ENCODE measurements around the gene TP53I11.

Gene TP53I11

DNA sequence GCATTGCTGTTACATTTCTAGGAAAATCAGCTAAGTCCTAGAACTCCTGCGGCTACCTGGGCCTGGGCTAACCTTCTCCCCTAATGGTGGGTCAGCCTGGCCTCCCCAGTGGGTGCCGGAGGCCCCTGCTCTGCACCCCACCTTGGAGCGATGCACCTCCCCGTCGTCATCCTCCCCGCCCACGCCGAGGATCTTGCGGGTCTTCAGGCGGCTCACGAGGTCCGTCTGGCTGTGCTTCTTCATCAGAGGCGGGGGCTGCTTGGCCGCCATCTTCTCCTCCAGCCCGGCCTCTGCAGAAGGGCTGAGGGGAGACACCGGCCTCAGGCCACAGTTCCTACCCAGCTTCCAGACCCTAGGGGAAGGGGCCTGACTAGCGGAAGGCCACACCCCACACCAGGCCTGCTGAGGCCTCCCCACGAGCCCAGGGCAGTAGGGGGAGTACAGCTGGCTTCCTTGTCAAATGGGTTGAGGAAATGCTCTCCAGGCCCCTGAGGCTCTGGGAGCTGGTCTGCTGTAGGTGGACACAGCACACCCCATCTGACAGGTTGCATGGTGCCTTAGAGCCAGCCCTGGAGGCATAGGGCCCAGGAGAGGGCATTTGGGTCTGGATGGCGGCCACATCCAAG, 12.5 kb downstream of the TP53I11 start:
- no peak for DNase-seq

DNA sequence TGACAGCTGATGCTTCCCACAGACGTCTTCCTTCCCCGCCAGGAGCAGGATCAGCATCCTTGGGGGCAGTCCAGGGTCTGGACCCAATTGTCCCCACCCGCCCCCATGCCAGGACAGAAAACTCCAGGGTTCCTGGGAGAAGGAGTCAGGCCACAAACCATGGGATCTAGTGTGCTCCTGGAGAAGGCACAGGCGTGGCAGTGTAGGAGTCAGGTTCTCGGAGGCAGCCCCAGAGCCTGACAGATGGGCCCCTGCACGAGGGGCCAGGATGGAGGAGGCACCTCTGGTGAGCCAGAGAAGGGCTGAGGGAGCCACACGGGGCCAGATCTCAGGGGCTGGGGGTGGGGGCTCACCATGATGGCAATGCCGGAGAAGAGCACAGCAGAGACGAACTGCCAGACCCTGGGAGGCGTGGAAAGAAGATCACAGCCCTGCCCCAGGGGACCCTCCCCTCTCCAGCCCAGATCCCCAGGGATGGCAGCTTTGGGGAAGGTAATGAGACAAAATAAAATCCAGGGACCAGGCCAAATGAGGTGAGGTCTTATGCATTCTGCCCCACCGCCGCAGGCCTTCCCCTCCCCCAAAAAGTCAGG, 13.6 kb downstream of the TP53I11 start:
- no peak for DNase-seq

DNA sequence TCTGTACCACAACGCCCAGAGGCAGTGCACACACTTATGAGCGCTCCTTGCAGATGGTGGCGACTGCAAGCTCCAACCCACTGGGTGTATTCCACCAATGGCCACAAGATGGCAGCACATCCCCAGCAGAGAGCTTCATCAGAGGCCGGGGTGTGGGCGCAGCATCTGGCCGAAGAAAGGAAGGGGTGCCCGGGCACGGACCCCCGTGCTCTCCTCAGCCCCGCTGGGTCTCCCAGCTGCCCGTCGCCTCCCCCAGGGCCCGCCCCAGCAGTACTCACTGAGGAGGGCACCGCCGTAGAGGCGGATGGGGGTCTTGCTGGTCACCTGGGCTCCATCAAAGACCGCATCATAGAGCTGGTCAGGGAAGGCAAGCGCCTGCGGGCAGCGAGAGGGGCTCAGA, 14.2 kb downstream of the TP53I11 start:
- peak; percentile 93 for DNase-seq

DNA sequence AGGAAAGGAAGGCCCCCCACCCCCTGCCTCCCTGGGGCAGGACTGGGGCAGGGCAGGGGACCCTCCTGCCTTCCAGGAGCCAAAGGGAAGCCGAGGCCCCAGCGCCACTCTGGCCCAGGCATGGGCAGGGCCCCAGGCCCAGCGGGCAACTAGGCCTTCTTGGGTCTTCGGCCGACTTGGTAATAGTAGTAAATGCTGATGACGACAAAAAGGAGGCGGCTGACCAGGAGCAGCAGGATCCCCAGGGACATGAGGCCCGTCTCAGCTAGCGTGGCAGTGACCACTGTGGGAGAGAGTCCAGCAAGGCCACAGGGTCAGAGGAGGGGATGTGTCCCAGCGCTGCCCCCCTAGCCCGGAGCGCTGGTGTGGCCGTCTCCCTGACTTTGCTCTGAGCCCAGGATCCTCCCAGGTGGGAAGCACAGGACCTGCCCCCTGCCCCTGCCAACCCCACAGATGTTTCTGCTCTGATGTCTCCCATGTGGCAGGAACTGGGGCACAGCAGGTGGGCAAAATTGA, 15.9 kb downstream of the TP53I11 start:
- DNase-seq: no peak

DNA sequence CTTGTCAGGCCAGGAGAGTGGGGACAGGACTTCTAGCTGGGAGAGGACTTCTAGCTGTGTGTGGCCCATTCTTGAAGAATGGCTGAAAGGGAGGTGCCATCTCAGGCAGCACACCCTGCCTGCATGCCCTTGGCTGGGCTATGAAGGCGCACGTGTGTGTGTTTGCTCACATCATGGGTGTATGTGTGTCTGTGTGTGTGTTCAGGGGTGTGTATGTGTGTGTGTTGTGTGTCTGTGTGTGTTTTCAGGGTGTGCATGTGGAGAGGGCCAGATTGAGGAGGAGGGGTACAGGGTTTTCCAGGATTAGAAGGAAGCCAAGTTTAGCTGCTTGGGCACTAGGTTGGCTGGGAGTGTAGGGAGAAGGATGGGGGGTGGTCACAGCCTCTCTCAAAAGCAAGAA, 16.6 kb downstream of the TP53I11 start:
- DNase-seq: no peak

DNA sequence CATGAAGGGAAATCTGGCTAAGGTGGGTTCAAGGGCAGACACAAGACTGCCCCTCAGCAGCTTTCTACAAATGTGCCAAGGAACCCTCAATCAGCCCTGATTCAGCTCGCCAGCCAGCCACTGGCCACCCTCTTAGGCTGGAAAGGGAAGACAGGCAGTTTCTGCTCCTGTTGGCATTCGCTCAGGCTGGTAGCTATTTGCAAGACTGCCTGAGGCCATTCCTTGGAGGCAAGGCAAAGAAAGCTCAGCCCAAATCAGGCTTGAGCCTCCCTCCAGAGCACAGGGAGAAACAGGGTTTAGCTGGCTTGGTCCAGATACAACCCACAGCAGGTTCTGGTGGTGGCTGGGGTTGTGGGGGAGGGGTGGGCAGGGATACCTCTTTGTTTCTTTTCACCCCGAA, 19.2 kb downstream of the TP53I11 start:
- DNase-seq: no peak

DNA sequence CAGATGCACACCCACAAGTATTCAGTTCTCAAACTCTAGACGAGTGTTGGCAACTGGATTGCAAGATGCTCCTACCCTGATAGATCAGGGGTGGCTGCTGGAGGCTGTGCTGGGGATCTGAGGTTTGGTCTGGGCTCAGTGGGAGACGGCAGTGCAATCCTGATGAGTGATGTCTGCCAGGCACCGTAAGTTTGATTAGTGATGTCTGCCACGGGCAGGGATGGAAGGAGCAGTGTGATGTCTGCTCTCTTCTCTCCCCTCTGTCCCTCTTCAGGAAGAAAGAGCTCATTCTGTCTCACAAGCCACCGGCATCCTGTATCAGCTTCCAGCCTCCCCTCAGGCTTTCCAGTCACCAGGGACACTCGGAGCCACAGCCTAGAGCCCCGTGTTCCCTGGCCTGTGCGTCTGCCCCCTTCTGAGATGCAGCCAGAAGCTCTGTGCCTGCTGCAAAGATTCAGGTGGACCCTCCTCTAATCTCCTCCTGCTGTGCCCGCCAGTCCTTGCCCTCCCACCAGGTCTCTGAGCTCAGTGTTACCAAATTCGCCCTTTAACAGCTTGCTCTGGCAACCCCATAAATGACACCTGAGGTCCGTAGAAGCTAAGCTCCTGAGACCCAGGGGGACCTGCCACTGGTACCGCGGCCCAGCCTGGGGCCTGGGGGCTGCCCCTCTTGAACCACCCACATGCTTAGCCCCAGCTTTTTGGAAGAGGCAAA, 19.9 kb downstream of the TP53I11 start:
- DNase-seq: no peak

DNA sequence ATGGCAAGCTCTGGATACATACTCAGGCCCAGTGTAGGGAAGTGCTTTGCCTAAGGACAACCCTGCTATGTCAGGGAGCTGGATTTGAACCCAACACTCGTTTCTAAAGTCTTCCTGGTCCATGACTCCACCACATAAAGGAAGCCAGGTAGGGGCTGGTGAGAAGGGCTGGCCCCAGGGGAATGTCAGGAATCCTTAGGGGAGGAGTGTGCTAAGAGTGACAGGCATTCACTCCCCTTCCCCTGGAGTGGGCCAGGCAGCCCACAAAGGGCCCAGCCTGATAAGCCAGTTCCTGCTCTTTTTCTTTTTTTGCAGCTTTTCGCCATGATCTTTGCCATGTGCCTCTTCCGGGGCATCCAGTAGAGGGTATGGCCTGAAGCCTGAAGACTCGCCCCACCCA, 21.9 kb downstream of the TP53I11 start:
- no peak for DNase-seq

DNA sequence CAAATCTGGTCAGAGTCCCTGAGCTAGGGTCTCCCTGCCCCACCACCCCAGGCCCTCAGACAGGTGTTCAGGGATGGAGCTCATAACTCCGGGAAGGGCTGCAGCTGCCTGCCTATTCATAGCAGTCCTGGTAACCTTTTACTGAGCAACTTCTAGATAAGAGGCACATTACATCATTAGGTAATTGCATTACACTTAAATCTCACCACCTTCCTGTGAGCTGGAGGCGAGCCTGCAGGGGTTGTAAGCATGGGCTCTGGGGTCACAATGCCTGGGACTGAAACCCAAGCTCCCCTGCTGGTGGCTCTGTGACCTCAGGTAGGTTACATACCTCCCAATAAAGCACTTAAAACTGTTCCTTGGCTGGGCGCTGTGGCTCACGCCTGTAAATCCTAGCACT, 22.5 kb downstream of the TP53I11 start:
- no peak for DNase-seq

DNA sequence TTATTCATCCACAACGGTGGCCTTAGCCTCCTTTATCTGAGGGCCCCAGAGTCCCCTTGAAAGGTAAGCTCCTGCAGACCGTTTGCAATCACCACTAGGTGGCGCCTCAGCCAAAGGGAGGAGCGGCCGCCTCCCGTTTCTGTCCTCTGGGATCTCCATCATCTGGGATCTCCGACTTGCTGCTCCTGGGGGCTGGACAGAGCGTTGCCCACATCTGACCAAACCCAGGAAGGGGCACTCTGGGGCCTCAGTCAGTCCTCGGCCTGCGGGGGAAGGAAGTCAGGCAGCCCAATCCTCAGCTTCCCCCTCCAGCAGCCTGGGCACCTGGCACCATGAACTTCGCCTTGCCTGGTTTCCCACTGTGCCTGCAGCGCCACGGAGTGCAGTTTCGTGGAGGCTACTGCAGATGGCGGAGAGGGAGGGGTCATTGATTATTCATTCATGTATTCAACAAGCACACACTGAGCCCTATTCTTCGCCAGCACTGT, 23.5 kb downstream of the TP53I11 start:
- DNase-seq: peak; percentile 83

DNA sequence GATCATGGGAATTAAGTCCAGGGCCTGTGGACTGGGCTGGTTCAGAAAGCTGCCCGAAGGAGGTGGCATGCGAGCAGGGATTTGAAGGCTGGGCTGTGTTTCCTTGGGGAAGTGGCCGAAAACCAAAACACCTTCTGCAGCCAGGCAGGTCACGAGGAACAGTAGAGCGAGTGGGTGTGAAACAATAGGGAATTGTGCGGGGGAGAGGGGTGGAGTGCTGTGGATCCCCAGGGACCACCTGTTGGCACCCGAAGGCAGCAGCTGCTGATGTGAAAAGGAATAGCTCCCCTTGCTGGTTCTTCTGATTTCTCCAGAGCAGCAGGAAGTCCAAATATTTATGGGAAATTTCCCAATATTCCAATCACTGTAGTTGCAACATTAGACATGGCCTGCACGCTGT, 24.6 kb downstream of the TP53I11 start:
- DNase-seq: no peak

DNA sequence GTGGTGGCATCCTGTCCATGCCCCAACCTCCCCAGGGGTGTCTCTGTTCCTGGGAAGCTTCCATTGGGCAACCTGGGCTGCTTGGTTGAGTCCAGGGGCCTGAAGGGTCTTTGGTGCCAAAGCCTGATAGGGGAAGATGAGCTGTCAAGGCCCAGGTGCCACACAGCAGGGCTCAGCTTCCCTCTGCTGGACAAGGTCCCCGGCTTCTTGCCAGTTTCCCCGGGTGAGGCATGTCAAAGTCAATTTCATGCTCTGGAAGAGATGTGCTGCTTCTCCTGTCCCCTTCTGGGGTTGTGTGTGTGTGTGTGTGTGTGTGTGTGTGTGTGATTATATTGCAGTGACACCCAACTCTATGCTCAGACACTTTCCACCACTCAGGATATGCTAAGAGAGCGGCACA, 26.9 kb downstream of the TP53I11 start:
- DNase-seq: peak; percentile 44

DNA sequence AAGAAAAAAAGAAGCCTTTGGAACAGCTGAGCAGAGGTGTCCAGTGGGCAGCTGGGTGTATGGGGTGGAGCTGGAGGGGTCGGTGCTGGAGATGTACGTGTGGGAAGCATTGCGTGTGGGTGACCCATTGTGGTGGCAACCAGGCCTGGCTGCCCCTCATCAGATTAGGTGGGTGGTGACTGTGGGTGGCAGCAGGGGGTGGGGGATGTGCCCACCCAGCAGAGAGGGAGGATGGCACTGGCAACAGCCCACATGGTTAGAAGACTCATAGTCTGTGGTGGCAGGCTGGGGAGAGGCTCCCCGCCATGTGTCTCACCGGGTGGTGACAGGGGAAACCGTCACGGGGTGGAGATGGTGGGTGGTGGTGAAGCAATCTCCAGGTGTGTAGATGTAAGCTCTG, 27.6 kb downstream of the TP53I11 start:
- no peak for DNase-seq

DNA sequence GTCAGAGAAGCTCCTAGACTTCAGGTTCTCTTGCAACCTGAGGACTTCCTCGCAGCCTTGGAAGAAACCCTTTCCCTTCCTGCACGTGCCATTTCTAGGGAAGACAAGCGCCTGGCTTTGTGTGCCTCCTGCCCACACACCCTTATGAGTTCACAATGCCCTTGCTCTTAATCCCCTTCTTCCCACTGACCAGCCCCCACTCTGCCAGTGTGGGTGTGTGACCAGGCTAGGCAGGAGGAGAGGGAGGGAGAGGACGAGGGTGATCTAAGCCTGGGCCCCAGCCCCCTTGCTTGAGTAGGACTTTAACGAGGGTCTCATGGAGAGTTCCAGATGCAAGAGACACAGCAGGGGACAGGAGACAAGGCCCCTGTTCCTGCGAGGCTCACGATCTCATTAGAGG, 30.2 kb downstream of the TP53I11 start:
- peak; percentile 53 for DNase-seq

DNA sequence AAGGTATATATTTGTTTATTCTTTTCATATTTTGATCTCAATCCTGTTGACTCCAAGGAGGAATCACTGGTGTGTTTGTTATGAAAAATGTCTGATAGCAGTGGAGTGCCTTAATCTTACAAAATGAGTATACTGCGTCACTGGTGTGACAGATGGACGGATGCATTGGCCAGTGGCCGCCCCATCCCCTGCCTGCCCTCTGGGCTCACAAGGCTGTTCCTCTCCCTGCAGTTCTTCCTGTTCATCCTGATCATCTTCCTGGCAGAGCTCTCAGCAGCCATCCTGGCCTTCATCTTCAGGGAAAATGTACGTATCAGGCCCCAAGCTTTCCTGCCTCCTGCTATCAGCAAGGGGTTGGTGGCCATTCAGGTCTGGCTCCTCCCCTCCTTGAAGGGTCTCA, 32.9 kb downstream of the TP53I11 start:
- DNase-seq: no peak

DNA sequence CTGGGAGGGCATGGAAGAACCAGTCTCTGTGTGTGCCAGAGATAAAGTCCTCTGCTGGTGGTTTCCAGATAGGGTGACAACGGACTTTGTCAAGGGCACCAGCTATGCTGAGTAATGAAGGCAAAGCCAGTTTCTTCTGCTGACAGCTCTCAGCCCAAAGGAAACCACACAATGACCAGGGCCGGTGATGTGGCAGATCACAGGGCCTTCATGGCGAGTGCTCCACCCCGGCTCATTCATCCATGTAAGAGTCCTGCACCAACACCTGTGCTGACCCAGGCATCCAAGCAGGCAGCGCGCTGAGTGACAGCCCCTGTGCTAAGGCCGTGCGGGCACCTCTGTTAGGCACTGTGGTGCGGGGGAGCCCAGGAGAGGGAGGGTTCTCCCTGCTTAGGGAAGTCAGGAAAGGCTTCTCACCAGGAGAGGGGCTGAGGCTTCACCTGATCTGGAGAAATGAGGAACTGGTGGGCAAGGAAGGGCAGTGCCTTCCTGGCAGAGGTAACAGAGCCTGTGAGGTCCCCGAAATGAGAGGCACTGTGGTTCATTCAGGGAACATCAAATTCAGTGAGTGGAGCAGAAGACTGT, 33.8 kb downstream of the TP53I11 start:
- no peak for DNase-seq

DNA sequence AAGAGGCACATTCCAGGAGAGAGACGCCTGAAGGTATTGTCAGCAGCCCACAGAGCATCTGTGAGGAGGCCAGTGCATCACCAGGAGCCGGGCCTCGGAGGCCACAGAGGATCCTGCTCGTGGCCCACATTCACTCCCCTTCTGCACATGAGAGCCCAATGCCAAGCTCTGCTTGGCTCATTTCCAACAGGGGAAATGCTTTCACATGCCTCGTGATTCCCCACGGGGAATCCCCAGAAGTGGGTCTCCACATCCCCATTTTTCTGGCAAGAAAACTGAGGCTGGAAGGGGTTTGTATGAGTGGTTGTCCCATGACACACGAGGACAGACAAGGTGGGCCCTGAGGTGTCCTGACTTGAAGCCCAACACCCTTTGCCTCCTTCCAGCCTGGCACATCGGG, 34.4 kb downstream of the TP53I11 start:
- DNase-seq: no peak

DNA sequence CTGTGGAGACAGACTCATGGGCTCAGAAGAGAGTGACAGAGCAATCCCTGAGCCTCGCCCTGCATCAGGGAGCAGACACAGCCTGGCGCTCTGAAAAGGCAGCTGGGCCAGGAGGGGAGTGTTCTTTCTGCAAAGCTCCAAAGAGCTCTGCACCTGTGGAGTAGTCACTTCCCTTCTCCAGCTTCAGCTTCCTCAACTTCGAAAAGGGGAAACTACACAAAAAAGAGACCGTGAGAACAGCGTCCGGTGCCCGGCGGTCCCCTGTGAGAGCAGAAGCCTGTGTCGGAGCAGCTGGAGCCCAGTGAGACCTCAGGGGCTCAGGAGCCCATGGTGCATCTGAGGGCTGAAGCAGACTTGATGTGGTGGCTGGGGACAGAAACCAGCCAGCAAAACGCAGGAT, 35.1 kb downstream of the TP53I11 start:
- no peak for DNase-seq

DNA sequence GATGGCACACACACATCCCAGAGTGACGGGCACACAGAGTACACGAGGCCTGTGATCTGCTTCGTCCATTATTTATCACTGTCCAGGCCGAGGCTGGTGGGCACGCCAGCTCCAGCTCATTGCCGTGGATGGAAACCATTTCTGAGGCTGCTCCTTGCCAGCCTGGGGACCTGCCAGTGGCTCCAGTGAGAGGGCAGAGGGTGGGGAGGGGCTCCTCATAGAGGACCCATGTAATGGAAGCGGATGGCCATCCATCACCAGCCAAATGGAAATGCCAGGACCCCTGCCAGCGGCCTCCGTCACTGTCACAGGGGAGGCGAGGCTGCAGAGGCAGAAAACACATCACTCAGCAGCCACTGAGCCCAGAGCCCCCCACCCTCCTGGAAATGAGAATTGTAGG, 35.7 kb downstream of the TP53I11 start:
- no peak for DNase-seq

DNA sequence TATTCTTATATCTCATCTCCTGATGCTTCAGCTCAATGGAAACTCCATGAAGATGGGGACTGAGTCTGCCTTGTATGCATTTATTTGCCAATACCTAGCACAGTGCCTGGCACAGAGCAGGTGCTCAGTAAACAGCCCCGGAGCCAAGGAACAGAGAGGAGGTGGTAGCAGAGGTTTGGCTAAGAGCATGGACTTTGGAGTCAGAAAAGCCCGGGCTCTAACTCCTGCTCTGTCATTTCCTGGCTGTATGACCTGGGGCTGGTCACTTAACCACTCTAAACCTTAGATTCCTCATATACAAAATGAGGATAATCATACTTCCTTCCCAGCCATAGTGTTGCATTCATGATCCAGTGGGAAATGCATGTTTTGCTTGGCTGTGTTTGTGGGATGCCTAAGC, 36.6 kb downstream of the TP53I11 start:
- DNase-seq: no peak

DNA sequence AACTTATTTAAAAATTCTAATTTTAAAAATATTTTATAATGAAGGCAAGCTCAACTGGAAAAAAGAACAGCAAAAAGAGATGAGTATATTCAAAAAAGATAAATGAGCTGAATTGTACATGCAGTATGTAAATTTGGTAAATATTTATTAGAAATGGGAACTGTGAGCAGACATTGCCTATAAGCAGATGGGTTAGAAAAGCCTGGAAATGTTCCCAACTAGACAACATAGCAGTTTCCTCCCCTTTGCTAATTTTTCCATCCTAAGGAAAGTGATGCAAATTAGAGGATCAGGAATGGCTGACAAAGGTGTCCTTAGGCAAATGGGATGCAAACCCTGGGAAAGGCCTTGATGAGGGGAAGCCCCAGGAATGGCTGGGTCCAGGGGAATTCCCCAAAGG, 37.2 kb downstream of the TP53I11 start:
- DNase-seq: no peak

DNA sequence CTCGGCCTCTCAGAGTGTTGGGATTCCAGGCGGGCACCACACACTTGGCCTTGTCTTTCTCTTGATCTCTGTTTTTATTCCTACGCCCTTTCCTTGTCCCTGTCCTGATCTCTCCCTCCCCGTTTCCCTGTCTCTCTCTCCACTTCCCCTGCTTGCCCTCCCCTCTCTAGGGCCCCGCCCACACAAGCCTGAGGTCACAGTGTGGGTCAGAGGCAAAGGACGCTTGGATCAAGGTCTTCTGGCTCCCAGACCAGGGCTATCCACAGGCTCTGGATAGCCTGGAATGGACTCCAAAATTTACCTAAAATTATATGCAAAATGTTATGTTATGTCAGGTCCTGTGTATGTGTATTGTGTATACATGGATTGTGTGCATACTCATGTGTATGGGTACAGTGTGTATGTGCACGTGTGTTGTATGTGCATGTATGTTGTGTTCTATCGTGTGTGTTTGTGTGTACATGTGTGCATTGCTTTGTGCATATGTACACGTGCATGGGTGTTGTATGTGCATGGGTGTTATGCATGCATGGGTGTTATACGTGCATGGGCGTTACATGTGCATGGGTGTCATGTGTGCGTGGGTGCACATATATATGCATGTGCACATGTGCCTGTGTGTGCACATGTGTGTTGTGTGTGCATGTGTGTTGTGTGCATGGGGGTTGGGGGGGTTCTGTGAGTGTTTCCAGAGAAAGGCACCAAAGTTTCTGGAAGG, 38.3 kb downstream of the TP53I11 start:
- no peak for DNase-seq

All from retina (tissue), 1 donor.